GM10248 (cell line): Measurements from ENCODE around the gene VEGFB.
A peak's percentile ranks its signal among the peaks of the same experiment; 100 is the strongest.

Source experiments
- CTCF ChIA-PET: fragments of 300-600 bp; sonication (Branson Sonifier 250); formaldehyde crosslinking; extraction: SDS; loops from one replicate; lab custom pipeline; 2021; ENCODE audit warnings: antibody characterized with exemption; lab: Yijun Ruan, JAX
- POLR2A ChIA-PET: fragments of 350-650 bp; sonication (Branson Sonifier 250); formaldehyde crosslinking; extraction: SDS; loops from one replicate; lab custom pipeline; 2020; ENCODE audit warnings: antibody characterized with exemption; lab: Yijun Ruan, JAX
- DNase-seq: peaks from one replicate; pipeline ENCODE4 v3.0.0; 2012; ENCODE audit errors: extremely low spot score
- TF ChIP-seq, protein P1 (sequence below): IDR thresholded peaks from 2 replicates; pipeline ENCODE4 v1.5.1; 2012; ENCODE audit warnings: mild to moderate bottlenecking, low read depth; ENCODE audit errors: extremely low read depth, missing control alignments, control extremely low read depth

VEGFB gene

DNA sequence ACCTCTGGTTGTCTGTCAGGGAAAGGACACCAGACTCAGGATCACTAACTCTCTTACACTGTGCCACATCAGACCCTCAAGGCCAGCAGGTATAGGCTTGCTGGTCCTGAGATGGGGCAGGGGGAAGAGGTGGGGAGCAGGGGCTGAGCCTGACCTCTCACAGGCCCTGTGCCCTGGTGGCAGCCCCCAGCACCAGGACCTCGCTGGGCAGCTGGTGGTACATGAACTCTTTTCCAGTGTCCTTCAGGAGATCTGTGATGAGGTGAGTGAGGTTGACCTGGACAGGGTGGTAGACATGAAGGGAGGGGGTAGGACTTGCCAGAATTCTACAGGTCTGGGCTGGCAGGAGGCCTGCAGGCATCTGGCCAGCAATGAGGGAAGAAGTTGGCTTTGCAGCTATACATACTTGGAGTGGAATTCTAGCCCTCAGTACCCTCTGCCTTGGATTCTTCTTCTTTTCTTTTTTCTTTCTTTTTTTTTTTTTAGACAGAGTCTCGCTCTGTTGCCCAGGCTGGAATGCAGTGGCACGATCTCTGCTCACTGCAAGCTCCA is 6.9 kb upstream of the VEGFB start:
- CTCF ChIA-PET = interaction anchor here (1.1 to 30.9 kb wide), 8 partner anchors 9 to 76 kb away, joined by 3 to 368 read pairs (median 5); partner anchors contain the start of genes CATSPERZ, FERMT3, PLCB3 and PPP1R14B
- TF ChIP-seq, protein P1, sequence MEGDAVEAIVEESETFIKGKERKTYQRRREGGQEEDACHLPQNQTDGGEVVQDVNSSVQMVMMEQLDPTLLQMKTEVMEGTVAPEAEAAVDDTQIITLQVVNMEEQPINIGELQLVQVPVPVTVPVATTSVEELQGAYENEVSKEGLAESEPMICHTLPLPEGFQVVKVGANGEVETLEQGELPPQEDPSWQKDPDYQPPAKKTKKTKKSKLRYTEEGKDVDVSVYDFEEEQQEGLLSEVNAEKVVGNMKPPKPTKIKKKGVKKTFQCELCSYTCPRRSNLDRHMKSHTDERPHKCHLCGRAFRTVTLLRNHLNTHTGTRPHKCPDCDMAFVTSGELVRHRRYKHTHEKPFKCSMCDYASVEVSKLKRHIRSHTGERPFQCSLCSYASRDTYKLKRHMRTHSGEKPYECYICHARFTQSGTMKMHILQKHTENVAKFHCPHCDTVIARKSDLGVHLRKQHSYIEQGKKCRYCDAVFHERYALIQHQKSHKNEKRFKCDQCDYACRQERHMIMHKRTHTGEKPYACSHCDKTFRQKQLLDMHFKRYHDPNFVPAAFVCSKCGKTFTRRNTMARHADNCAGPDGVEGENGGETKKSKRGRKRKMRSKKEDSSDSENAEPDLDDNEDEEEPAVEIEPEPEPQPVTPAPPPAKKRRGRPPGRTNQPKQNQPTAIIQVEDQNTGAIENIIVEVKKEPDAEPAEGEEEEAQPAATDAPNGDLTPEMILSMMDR = no peak
- DNase-seq = no peak
- POLR2A ChIA-PET = interaction anchor here (0.5 to 3.8 kb wide), 5 partner anchors 14 to 1661 kb away, joined by 3 to 21 read pairs (median 7); partner anchors contain the start of genes FERMT3, FIBP and FKBP2

DNA sequence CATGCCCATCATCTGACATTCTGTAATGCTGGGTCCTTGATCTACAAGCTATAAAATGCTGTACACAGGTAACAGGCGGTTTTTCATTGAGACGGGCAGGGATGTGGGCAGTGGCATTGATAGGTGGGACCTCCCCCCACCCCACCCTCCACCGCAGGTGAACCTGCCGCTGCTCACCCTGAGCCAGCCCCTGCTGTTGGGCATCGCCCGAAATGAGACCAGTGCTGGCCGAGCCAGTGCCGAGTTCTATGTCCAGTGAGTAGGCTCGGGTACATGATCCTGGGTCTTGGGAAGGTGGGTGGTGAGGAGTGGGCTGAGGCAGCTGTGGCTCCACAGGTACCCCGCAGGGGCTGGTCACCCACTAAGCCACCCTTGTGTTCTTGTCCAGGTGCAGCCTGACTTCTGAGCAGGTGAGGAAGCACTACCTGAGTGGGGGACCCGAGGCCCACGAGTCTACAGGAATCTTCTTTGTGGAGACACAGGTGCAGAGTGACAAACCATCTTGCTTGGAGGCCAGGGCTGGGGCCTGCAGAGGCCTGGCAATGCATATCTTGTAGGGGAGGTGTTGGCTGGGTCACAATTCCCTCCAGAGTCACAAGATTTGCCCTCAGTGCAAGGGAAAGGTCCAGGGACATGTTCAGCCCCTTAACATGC is 5.2 kb upstream of the VEGFB start:
- POLR2A ChIA-PET = no interaction called here
- CTCF ChIA-PET = interaction anchor here (1.1 to 30.9 kb wide), 3 partner anchors 19 to 75 kb away, joined by 3 to 368 read pairs (median 4); partner anchors contain the start of genes FERMT3 and PLCB3
- TF ChIP-seq, protein P1 = no peak
- no peak for DNase-seq

DNA sequence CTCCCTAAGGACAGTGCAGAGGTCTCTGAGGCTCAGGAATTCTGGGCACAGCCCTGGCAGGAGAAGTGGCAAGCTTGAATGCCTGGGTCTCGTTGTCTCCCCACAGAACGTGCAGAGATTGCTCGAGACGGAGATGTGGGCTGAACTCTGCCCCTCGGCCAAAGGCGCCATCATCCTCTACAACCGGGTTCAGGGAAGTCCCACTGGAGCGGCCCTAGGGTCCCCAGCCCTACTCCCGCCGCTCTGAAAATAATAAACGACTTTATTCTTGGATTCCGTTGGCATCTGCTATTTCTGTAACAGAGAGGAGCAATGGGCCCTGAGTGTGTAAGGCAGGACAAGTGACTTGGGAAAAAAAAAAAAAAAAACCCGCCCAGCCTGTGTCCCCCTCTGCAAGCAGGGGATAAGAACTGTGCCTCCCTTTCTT is 4.6 kb upstream of the VEGFB start:
- DNase-seq = no peak
- ChIA-PET CTCF (interaction anchor here (30.9 kb wide), 1 partner anchor 19 kb away, joined by 368 read pairs; the partner anchor contains the start of gene FERMT3), POLR2A (interaction anchor here (0.6 kb wide), 1 partner anchor 39 kb away, joined by 6 read pairs; no protein-coding TSS in a partner anchor)
- TF ChIP-seq, protein P1 = no peak

DNA sequence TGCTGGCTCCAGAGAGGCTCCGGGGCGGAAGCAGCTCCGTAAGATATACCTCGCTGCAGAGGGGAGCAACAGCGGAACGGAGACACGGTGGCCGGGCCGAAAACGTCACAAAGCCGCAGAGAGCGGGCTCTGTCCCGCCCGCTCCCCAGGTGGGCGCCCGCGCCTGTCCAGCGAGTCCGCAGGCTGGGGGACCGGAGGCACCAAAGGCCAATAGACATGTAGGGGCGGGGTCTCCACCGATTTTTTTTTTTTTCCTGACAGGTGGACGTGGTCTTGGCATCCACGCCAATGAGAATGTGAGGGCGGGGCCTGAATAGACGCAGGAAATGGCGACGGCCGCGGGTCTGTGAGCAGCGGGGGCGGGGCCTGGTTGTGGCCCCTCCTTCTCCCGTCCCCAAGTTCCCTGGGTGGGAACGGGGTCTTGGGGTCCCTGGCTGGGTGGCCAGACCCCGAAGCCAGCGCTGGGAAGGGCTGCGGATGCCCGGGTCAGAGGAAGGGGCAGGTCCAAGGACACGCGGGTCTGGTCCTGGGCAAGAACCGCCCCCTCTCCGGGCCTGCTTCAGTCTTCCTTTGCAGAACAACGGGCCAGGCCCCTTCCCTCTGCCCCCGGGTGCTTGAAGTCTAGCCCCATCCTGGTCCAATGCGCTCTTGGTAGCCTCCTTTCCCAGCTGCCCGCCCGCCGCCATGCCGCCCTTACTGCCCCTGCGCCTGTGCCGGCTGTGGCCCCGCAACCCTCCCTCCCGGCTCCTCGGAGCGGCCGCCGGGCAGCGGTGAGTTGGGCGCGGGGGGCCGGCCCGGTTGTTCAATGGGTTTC is 4.0 kb upstream of the VEGFB start, which contains the start of gene DNAJC4:
DNAJC4 (plus strand) TSS at position 378 of the 814 bp plus-strand sequence; CDS start at position 685, 307 bp downstream.
- CTCF ChIA-PET = interaction anchor here (1.1 to 30.9 kb wide), 2 partner anchors 13 to 20 kb away, joined by 3 to 368 read pairs; partner anchors contain the start of gene FERMT3
- POLR2A ChIA-PET = interaction anchor here (0.6 kb wide), 1 partner anchor 40 kb away, joined by 6 read pairs; no protein-coding TSS in a partner anchor

DNA sequence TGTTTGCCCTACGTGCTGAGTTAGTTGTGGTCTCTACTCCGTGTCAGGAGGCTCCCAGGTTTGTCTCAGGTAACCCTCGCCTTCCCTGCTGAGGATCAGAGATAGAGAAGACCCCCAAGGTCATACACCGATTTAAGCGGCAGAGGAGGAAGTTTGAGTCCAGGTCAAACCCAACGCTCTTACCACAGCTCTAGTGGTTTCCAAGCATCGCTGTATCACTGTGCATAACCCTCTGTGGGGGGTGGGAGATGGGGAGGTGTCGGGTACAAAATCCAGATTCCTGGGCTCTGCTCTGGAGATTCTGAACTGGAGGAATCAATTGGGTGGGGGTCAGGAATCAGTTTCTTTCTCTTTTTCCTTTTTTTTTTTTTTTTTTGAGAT is 3.4 kb upstream of the VEGFB start:
- DNase-seq = no peak
- POLR2A ChIA-PET = interaction anchor here (0.5 to 1.1 kb wide), 2 partner anchors 10 to 26 kb away, joined by 4 read pairs; partner anchors contain the start of gene FKBP2

More for the DNA sequence above, 4.0 kb upstream of the VEGFB start, which contains the start of gene DNAJC4:
- DNase-seq = peak; percentile 89
- TF ChIP-seq, protein P1 = no peak

More for the DNA sequence above, 3.4 kb upstream of the VEGFB start:
- CTCF ChIA-PET = interaction anchor here (1.1 to 30.9 kb wide), 2 partner anchors 12 to 20 kb away, joined by 3 to 368 read pairs; partner anchors contain the start of gene FERMT3
- TF ChIP-seq, protein P1 = no peak
